Neural cell (in vitro differentiated cells): Measurements from ENCODE around the gene DDX51. TPM values are rescaled to one million over a fixed set of nuclear protein-coding genes. Genes with fewer than 3 reads are reported as not detected.

Source experiments
- H2AFZ ChIP-seq: fragments of 200-600, 300-800 bp; sonication (generic), shearing (Covaris generic); 2 replicates; pipeline ENCODE4 v1.6.0; 2014; ENCODE audit warnings: low read depth, mild to moderate bottlenecking, antibody characterized with exemption, low read length, moderate library complexity
- H3F3A ChIP-seq: fragments of 200-600 bp; shearing (Covaris generic); 2 replicates; pipeline ENCODE4 v1.6.1; 2016; ENCODE audit warnings: mild to moderate bottlenecking, moderate library complexity, mixed read lengths, antibody characterized with exemption, low read length; ENCODE audit not compliant: insufficient read depth, poor library complexity, severe bottlenecking
- H3K27ac ChIP-seq: fragments of 200-600, 300-800 bp; sonication (generic), shearing (Covaris generic); 2 replicates; pipeline ENCODE4 v1.5.1; 2014; ENCODE audit warnings: mild to moderate bottlenecking, low read length, moderate library complexity
- H3K27me3 ChIP-seq: fragments of 300-800, 200-600 bp; sonication (generic), shearing (Covaris generic); 2 replicates; pipeline ENCODE4 v1.6.0; 2014; ENCODE audit warnings: mild to moderate bottlenecking, low read depth, low read length, moderate library complexity; ENCODE audit not compliant: insufficient read depth
- H3K36me3 ChIP-seq: fragments of 300-800, 200-600 bp; sonication (generic), shearing (Covaris generic); 2 replicates; pipeline ENCODE4 v1.5.1; 2014; ENCODE audit warnings: mild to moderate bottlenecking, antibody characterized with exemption, low read length, moderate library complexity; ENCODE audit not compliant: insufficient read depth
- H3K4me2 ChIP-seq: fragments of 300-800, 200-600 bp; sonication (generic), shearing (Covaris generic); 2 replicates; pipeline ENCODE4 v1.6.0; 2014; ENCODE audit warnings: mild to moderate bottlenecking, low read length
- H3K4me3 ChIP-seq: fragments of 300-800, 200-600 bp; sonication (generic), shearing (Covaris generic); 2 replicates; pipeline ENCODE4 v1.5.1; 2014; ENCODE audit warnings: mild to moderate bottlenecking, low read length, moderate library complexity
- H3K79me2 ChIP-seq: fragments of 200-600 bp; shearing (Covaris generic); replicated peaks from 2 replicates; pipeline ENCODE4 v1.6.0; 2014; ENCODE audit warnings: mild to moderate bottlenecking, low read length, moderate library complexity; ENCODE audit not compliant: insufficient read depth
- H3K9ac ChIP-seq: fragments of 300-800, 200-600 bp; sonication (generic), shearing (Covaris generic); 2 replicates; pipeline ENCODE4 v1.6.1; 2016; ENCODE audit warnings: mild to moderate bottlenecking, low read length, mixed read lengths
- H3K9me2 ChIP-seq: fragments of 200-600 bp; shearing (Covaris generic); 2 replicates; pipeline ENCODE4 v1.6.1; 2016; ENCODE audit warnings: mild to moderate bottlenecking, low read length, mixed read lengths; ENCODE audit not compliant: insufficient read depth
- H3K9me3 ChIP-seq: fragments of 200-600, 300-800 bp; sonication (generic), shearing (Covaris generic); 2 replicates; pipeline ENCODE4 v1.6.1; 2016; ENCODE audit warnings: mild to moderate bottlenecking, mixed run types, low read length, moderate library complexity, mixed read lengths
- H4K20me1 ChIP-seq: fragments of 200-600 bp; shearing (Covaris generic); 2 replicates; pipeline ENCODE4 v1.6.1; 2016; ENCODE audit warnings: mild to moderate bottlenecking, mixed run types; ENCODE audit not compliant: insufficient read depth
- CTCF ChIP-seq: fragments of 450-650 bp; IDR thresholded peaks from 2 replicates; pipeline ENCODE4 v1.5.1; 2014; ENCODE audit warnings: antibody characterized with exemption, mild to moderate bottlenecking, moderate library complexity; ENCODE audit not compliant: poor library complexity, severe bottlenecking
- EP300 ChIP-seq: fragments of 450-650 bp; conservative IDR thresholded peaks from 2 replicates; pipeline ENCODE4 v1.6.1; 2014; ENCODE audit warnings: antibody characterized with exemption, mild to moderate bottlenecking, moderate library complexity; ENCODE audit not compliant: poor library complexity, severe bottlenecking
- EZH2 ChIP-seq: fragments of 200-600, 300-800 bp; shearing (Covaris generic), sonication (generic); IDR thresholded peaks from 2 replicates; pipeline ENCODE4 v1.6.1; 2014; ENCODE audit warnings: antibody characterized with exemption, low read length, borderline replicate concordance, mild to moderate bottlenecking; ENCODE audit not compliant: insufficient read depth, poor library complexity, severe bottlenecking
- MXI1 ChIP-seq: fragments of 450-650 bp; conservative IDR thresholded peaks from 2 replicates; pipeline ENCODE4 v1.6.1; 2014; ENCODE audit warnings: antibody characterized with exemption, mild to moderate bottlenecking; ENCODE audit not compliant: poor library complexity, severe bottlenecking
- POLR2AphosphoS5 ChIP-seq: IDR thresholded peaks from 2 replicates; pipeline ENCODE4 v1.6.1; 2012
- RAD21 ChIP-seq: fragments of 450-650 bp; conservative IDR thresholded peaks from 2 replicates; pipeline ENCODE4 v1.6.1; 2014; ENCODE audit warnings: antibody characterized with exemption, mild to moderate bottlenecking, moderate library complexity
- SMC3 ChIP-seq: fragments of 450-650 bp; conservative IDR thresholded peaks from 2 replicates; pipeline ENCODE4 v1.6.1; 2014; ENCODE audit warnings: antibody characterized with exemption, mild to moderate bottlenecking, moderate library complexity; ENCODE audit not compliant: poor library complexity
- TAF1 ChIP-seq: IDR thresholded peaks from 2 replicates; pipeline ENCODE4 v1.6.1; 2012; ENCODE audit warnings: low read depth
- polyA plus RNA-seq: library from polyadenylated mRNA; depleted of rRNA; stranded (reverse); fragments of >200 nt; gene quantifications from 2 replicates; pipeline ENCODE4 v1.2.3, GENCODE V29; 2014
- TF ChIP-seq, protein P1 (sequence below): IDR thresholded peaks from 2 replicates; pipeline ENCODE4 v1.6.1; 2012; ENCODE audit warnings: borderline replicate concordance

DDX51 gene
- polyA plus RNA-seq, 1 donor from 2014 or later, result 17.6 TPM

- Histone ChIP-seq H3K36me3 (no peaks in the 10 kb centered on the region), H3K4me2 (no peak overlapping the region), H4K20me1 (no peaks in the 10 kb centered on the region), H2AFZ (no peak overlapping the region), H3F3A (no peaks in the 10 kb centered on the region), H3K27me3 (no peaks in the 10 kb centered on the region), H3K9me3 (no peaks in the 10 kb centered on the region), H3K9me2 (no peaks in the 10 kb centered on the region), H3K27ac (no peak overlapping the region), H3K9ac (no peak overlapping the region), H3K79me2 (no peaks in the 10 kb centered on the region), H3K4me3 (no peak overlapping the region)
- no peak for TF ChIP-seq TAF1
- TF ChIP-seq MXI1, result no peak
- TF ChIP-seq EZH2, result no peak
- no peak for TF ChIP-seq RAD21
- no peak for TF ChIP-seq POLR2AphosphoS5
- TF ChIP-seq EP300, result no peak
- TF ChIP-seq, protein P1, sequence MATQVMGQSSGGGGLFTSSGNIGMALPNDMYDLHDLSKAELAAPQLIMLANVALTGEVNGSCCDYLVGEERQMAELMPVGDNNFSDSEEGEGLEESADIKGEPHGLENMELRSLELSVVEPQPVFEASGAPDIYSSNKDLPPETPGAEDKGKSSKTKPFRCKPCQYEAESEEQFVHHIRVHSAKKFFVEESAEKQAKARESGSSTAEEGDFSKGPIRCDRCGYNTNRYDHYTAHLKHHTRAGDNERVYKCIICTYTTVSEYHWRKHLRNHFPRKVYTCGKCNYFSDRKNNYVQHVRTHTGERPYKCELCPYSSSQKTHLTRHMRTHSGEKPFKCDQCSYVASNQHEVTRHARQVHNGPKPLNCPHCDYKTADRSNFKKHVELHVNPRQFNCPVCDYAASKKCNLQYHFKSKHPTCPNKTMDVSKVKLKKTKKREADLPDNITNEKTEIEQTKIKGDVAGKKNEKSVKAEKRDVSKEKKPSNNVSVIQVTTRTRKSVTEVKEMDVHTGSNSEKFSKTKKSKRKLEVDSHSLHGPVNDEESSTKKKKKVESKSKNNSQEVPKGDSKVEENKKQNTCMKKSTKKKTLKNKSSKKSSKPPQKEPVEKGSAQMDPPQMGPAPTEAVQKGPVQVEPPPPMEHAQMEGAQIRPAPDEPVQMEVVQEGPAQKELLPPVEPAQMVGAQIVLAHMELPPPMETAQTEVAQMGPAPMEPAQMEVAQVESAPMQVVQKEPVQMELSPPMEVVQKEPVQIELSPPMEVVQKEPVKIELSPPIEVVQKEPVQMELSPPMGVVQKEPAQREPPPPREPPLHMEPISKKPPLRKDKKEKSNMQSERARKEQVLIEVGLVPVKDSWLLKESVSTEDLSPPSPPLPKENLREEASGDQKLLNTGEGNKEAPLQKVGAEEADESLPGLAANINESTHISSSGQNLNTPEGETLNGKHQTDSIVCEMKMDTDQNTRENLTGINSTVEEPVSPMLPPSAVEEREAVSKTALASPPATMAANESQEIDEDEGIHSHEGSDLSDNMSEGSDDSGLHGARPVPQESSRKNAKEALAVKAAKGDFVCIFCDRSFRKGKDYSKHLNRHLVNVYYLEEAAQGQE, result no peak
- no peak for TF ChIP-seq SMC3
- TF ChIP-seq CTCF, result no peak
These were observed 21.5 kb upstream of the DDX51 start for GRCh38 chr12:132165584-132165983.

- Histone ChIP-seq H3K27me3 (no peaks in the 10 kb centered on the region), H3K9me3 (no peaks in the 10 kb centered on the region), H3K9ac (no peak overlapping the region), H3K4me2 (no peak overlapping the region), H3K4me3 (no peak overlapping the region), H3K36me3 (no peaks in the 10 kb centered on the region), H3K27ac (no peak overlapping the region), H3F3A (no peaks in the 10 kb centered on the region), H3K79me2 (no peaks in the 10 kb centered on the region), H3K9me2 (no peaks in the 10 kb centered on the region), H4K20me1 (no peaks in the 10 kb centered on the region), H2AFZ (no peak overlapping the region)
- TF ChIP-seq RAD21 (no peak), TAF1 (no peak), MXI1 (no peak), POLR2AphosphoS5 (no peak), EZH2 (no peak), CTCF (no peak), EP300 (no peak), SMC3 (no peak)
- TF ChIP-seq, protein P1, result no peak
These were observed 20.3 kb upstream of the DDX51 start for GRCh38 chr12:132164426-132164825.
